K562 (cell line): ENCODE results near the gene CEP41.

ENCODE experiments used
- FOXA3 ChIP-seq, 2 experiments: fragments of 450-650 bp in 1 of 2; sonication (generic) in 1 of 2; formaldehyde crosslinking; IDR thresholded peaks in 1 of 2; conservative IDR thresholded peaks in 1 of 2; 2 replicates each; pipeline versions ENCODE4 v1.4.0 to v1.8.0; 2020 to 2022; ENCODE audit warnings: mild to moderate bottlenecking in 2 of 2, missing genetic modification reagents in 1 of 2
- NCOA1 ChIP-seq: fragments of 450-650 bp; IDR thresholded peaks from 2 replicates; pipeline ENCODE4 v1.6.1; 2016; ENCODE audit warnings: low read depth
- NR2C1 ChIP-seq, 2 experiments: fragments of 450-650 bp; IDR thresholded peaks; 2 replicates each; pipeline ENCODE4 v1.6.1; 2017; ENCODE audit warnings: mild to moderate bottlenecking in 2 of 2, antibody characterized with exemption in 1 of 2, inconsistent platforms in 1 of 2, missing compliant biosample characterization in 1 of 2, missing genetic modification characterization in 1 of 2
- PTTG1 ChIP-seq: fragments of 450-650 bp; IDR thresholded peaks from 2 replicates; pipeline ENCODE4 v1.6.1; 2016; ENCODE audit warnings: low read depth, mild to moderate bottlenecking, missing genetic modification characterization, missing compliant biosample characterization
- SMARCC2 ChIP-seq: fragments of 450-650 bp; IDR thresholded peaks from 2 replicates; pipeline ENCODE4 v1.6.1; 2017; ENCODE audit warnings: antibody characterized with exemption, moderate library complexity, mild to moderate bottlenecking, low read depth
- SPI1 ChIP-seq: IDR thresholded peaks from 2 replicates; pipeline ENCODE4 v1.6.1; 2011; ENCODE audit warnings: low read depth, low read length, control low read depth, borderline replicate concordance
- ZNF561 ChIP-seq: fragments of 450-650 bp; formaldehyde crosslinking; conservative IDR thresholded peaks from 2 replicates; pipeline ENCODE4 v1.4.0; 2020; ENCODE audit warnings: mild to moderate bottlenecking, moderate library complexity
- ZNF57 ChIP-seq: fragments of 450-650 bp; formaldehyde crosslinking; IDR thresholded peaks from 2 replicates; pipeline ENCODE4 v1.4.0; 2020; ENCODE audit warnings: mild to moderate bottlenecking, moderate library complexity

DNA sequence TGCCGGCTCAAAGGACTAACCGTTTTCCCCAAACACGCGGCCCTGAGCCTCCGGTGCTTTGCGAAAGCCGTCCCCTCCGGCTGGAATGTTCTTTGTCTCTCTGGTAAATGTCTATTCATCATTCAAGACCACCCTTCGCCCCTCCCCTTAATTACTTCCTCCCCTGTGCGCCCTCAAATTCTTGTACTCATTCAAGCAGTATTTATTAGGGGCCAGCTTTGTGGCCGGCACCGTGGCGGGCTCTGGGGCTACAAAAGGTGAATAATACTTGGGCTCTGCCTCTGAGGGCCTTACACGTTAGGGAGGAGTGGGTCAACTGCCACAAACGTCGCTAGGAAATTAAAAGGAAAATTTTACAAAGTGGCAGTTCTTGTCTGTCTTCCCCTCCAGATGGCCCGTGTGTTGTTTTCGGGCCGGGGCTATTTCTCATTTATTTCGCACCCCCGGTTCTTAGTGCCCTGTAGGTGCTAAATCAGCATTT, 49.5 kb upstream of the CEP41 start:
- TF ChIP-seq ZNF57 (CRISPR knock-in tag) (no peak), NCOA1 (no peak), SMARCC2 (no peak), FOXA3 (CRISPR knock-in tag; conservative IDR thresholded peaks at IDR 0.05 in 1 of 2, IDR thresholded peaks at IDR 0.05 in 1 of 2) (no peak), PTTG1 (tag) (no peak), NR2C1 (IDR thresholded peaks at IDR 0.05) (no peak), NR2C1 (tag; IDR thresholded peaks at IDR 0.05) (no peak), SPI1 (no peak), ZNF561 (CRISPR knock-in tag) (no peak)
